GM12874 (cell line): ENCODE results near the gene SCAPER.

Source experiments
- CTCF ChIP-seq: IDR thresholded peaks from 2 replicates; pipeline ENCODE4 v1.5.1; 2011; ENCODE audit warnings: low read depth, mild to moderate bottlenecking, control low read depth, low read length, moderate library complexity; ENCODE audit not compliant: insufficient read depth

Gene SCAPER

DNA sequence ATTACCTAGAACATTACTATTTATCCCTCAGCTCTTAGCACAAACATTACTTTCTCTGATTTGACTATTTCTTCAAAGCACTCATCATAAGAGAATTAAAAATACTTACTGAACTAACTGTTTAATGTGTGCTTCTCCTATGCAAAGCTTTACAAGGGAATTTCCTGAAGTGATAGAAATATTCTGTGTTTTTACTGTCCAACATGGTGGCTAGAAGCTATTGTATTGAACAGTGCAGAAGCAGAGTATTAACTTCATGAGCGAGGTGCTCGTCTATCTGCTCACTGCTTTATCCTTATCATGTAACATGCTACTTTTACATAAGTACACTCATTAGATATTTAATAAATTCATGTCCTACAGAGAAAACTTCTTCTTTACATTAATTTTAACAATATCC is 329.5 kb downstream of the SCAPER start:
- TF ChIP-seq CTCF, result no peak

DNA sequence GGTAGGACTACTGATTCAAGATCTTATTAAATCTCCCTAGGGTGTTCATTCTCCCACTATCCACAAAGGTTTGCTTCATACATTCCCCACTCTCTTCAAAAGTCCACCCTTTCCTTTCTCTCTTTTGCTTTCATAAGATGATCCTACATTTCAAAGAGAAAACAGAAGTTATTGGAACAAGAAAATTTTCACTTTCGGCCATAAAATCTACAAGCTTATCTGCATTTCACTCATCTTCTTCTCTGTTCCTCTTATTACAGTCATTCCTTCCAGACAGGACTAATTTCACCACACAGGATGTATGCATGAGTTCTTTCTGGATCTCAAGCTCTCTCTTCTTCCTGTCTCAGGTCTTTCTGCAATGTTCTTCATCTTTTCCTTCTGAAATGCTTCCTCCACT is 329.9 kb downstream of the SCAPER start:
- TF ChIP-seq CTCF, result no peak

DNA sequence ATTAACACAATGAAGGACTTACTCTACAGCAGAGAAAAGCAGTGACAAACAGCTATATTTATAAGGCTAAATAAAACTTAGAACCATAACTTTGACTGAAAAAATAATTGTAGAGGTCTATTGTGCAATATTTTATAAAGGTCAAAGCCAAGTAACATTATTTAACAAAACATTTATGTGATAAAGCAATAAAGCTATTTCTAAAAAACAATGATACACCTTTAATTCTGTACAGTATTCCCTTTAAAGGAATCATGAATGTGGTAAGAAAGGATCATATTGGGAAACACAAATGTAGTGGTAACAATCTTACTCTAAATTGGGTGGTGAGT is 332.2 kb downstream of the SCAPER start:
- TF ChIP-seq CTCF, result no peak

GRCh38 chr15:76566276-76566675 is 338.9 kb downstream of the SCAPER start:
- TF ChIP-seq CTCF, result no peak

GRCh38 chr15:76565366-76565765 is 339.8 kb downstream of the SCAPER start:
- TF ChIP-seq CTCF, result no peak

DNA sequence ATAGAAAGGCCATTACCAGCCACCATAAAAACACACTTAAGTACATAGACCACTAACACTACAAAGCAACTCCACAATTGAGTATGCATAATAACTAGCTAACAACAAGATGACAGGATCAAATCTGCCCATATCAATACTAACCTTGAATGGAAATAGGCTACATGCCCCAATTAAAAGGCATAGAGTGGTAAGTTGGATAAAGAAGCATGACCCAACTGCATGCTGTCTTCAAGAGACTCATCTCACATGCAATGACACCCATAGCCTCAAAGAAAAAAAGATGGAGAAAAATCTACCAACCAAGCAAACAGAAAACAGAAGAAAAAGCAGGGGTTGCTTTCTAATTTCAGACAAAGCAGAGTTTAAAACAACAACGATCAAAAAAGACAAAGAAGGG is 349.9 kb downstream of the SCAPER start:
- TF ChIP-seq CTCF, result no peak

GRCh38 chr15:76553564-76553963 is 351.6 kb downstream of the SCAPER start:
- no peak for TF ChIP-seq CTCF

DNA sequence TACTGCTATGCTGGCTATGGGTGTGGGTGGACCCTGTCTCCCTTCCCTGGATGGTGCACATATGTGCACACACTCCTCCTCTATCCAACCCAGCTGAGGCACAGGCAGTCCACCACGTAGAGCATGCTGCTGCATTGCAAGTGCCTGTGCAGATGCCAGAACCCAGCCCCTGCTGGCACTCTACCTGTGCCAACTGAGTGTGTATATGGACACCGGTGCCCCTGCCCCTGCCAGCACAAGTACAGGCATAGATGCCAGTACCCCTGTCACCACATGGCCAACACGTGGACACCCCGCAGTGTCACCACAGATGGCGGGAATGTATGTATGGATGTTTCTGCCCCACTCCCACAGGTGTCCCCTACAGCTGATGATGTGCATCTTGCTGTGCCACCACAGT is 352.0 kb downstream of the SCAPER start:
- no peak for TF ChIP-seq CTCF
